Osteocyte (in vitro differentiated cells): Measurements from ENCODE around the gene CRIM1. TPM values are rescaled to one million over a fixed set of nuclear protein-coding genes. Genes with fewer than 3 reads are reported as not detected.

Source experiments
- DNase-seq: peaks from one replicate; pipeline ENCODE4 v3.0.0; 2021; ENCODE audit warnings: mixed read lengths; ENCODE audit not compliant: unreplicated experiment; ENCODE audit errors: extremely low spot score
- H3K27ac Mint-ChIP-seq: one replicate; pipeline ENCODE4 v1.8.0; 2021; ENCODE audit warnings: mild to moderate bottlenecking, mixed read lengths; ENCODE audit not compliant: unreplicated experiment
- H3K27me3 Mint-ChIP-seq: one replicate; pipeline ENCODE4 v1.8.0; 2021; ENCODE audit warnings: mixed read lengths; ENCODE audit not compliant: unreplicated experiment
- H3K36me3 Mint-ChIP-seq: one replicate; pipeline ENCODE4 v1.8.0; 2021; ENCODE audit warnings: mixed read lengths; ENCODE audit not compliant: unreplicated experiment
- H3K4me1 Mint-ChIP-seq: one replicate; pipeline ENCODE4 v1.8.0; 2021; ENCODE audit warnings: mixed read lengths; ENCODE audit not compliant: unreplicated experiment
- H3K4me3 Mint-ChIP-seq: one replicate; pipeline ENCODE4 v1.8.0; 2021; ENCODE audit warnings: mild to moderate bottlenecking, moderate library complexity, mixed read lengths; ENCODE audit not compliant: unreplicated experiment
- H3K9me3 Mint-ChIP-seq: one replicate; pipeline ENCODE4 v1.8.0; 2021; ENCODE audit warnings: mixed read lengths; ENCODE audit not compliant: unreplicated experiment
- total RNA-seq: library from RNA; stranded (reverse); gene quantifications from 2 replicates; pipeline ENCODE4 v1.2.1, GENCODE V29; 2021
- TF ChIP-seq, protein P1 (sequence below): fragments of 200-600 bp; sonication (generic); IDR thresholded peaks from 2 replicates; pipeline ENCODE4 v1.5.0; 2021; ENCODE audit warnings: antibody characterized with exemption, mild to moderate bottlenecking, moderate library complexity

Gene CRIM1
- total RNA-seq, 1 donor from 2014 or later = 194 TPM

DNA sequence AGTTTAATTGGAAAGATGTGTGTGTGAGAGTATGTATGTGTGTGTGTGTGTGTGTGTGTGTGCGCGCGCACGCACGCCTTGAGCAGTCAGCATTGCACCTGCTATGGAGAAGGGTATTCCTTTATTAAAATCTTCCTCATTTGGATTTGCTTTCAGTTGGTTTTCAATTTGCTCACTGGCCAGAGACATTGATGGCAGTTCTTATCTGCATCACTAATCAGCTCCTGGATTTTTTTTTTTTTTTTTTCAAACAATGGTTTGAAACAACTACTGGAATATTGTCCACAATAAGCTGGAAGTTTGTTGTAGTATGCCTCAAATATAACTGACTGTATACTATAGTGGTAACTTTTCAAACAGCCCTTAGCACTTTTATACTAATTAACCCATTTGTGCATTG lies 194.4 kb downstream of the CRIM1 start:
- Mint-ChIP-seq H3K4me3 (no peak overlapping the region), H3K36me3 (peaks cover 54% of the 10 kb centered on the region), H3K9me3 (no peaks in the 10 kb centered on the region), H3K4me1 (peaks cover 19% of the 10 kb centered on the region), H3K27ac (peak overlapping the region; percentile 14), H3K27me3 (no peaks in the 10 kb centered on the region)
- TF ChIP-seq, protein P1, sequence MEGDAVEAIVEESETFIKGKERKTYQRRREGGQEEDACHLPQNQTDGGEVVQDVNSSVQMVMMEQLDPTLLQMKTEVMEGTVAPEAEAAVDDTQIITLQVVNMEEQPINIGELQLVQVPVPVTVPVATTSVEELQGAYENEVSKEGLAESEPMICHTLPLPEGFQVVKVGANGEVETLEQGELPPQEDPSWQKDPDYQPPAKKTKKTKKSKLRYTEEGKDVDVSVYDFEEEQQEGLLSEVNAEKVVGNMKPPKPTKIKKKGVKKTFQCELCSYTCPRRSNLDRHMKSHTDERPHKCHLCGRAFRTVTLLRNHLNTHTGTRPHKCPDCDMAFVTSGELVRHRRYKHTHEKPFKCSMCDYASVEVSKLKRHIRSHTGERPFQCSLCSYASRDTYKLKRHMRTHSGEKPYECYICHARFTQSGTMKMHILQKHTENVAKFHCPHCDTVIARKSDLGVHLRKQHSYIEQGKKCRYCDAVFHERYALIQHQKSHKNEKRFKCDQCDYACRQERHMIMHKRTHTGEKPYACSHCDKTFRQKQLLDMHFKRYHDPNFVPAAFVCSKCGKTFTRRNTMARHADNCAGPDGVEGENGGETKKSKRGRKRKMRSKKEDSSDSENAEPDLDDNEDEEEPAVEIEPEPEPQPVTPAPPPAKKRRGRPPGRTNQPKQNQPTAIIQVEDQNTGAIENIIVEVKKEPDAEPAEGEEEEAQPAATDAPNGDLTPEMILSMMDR = no peak
- no peak for DNase-seq

DNA sequence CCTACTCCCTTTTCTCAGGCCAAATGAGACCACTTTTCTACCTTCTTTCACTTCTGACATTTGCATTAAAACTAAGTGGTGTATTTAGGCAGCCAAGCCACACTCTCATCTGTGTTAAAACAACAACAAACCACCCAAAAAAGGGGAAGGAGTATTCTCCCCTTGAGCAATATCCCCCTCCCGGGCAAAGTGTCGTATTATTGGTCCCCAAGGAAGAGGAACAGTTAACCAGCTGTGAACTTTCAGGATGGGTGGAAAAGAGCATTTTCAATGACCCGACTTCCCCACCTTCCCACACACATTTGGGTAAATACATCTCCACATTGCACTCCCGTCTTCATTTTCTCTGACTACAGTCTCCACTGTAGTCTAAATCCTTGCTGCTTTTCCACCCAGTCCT lies 198.1 kb downstream of the CRIM1 start:
- no peak overlapping the region for H3K4me3 Mint-ChIP-seq
- H3K27me3 Mint-ChIP-seq = no peaks in the 10 kb centered on the region
- no peak for DNase-seq
- no peaks in the 10 kb centered on the region for H3K9me3 Mint-ChIP-seq
- peaks cover 31% of the 10 kb centered on the region for H3K36me3 Mint-ChIP-seq
- peak overlapping the region; percentile 21 for H3K27ac Mint-ChIP-seq
- TF ChIP-seq, protein P1 = no peak
- peaks cover 39% of the 10 kb centered on the region for H3K4me1 Mint-ChIP-seq

DNA sequence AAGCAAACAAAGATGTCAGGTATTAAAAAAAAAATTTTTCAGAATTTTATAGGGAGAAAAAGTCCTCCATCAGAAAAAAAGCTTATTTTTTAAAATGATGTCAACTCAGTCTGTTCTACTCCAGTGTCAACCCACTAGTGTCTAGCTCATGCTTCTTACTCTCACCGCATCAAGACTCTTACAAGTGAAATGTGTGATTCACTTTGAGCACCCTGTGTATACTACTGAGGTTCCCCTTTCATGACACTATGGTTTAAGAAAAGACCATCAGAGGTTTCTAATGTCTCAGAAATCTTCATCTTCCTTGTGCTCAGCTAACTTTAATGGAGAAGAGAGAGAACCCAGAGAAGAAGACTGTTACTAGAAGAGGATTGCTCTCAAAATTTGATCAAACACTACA lies 199.0 kb downstream of the CRIM1 start:
- DNase-seq = no peak
- no peaks in the 10 kb centered on the region for H3K27me3 Mint-ChIP-seq
- no peaks in the 10 kb centered on the region for H3K9me3 Mint-ChIP-seq
- no peak overlapping the region for H3K4me3 Mint-ChIP-seq
- TF ChIP-seq, protein P1 = no peak
- H3K4me1 Mint-ChIP-seq = peaks cover 31% of the 10 kb centered on the region
- peaks cover 30% of the 10 kb centered on the region for H3K36me3 Mint-ChIP-seq
- peak overlapping the region; percentile 25 for H3K27ac Mint-ChIP-seq

DNA sequence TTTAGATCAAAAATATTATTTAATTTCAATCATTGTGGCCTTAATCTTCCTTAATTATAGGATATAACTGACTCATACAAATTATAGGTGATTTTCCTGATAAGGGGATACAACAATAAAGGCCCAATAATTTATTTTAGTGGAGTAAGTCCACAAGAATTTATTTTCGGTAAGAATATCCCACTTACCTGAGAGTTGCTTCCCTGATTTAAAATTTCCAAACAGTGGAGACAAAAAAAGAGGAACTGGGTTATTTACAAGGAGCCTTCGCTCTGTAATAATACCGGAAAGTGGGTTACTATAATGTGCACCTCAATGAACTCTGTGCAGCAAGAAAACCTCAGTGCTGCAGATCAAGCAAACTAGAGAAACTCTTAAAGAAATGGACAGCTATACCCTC lies 200.2 kb downstream of the CRIM1 start:
- Mint-ChIP-seq H3K4me3 (no peak overlapping the region), H3K27ac (peak overlapping the region; percentile 71), H3K36me3 (peaks cover 27% of the 10 kb centered on the region), H3K27me3 (no peaks in the 10 kb centered on the region), H3K9me3 (no peaks in the 10 kb centered on the region), H3K4me1 (peaks cover 31% of the 10 kb centered on the region)
- TF ChIP-seq, protein P1 = no peak
- DNase-seq = no peak

DNA sequence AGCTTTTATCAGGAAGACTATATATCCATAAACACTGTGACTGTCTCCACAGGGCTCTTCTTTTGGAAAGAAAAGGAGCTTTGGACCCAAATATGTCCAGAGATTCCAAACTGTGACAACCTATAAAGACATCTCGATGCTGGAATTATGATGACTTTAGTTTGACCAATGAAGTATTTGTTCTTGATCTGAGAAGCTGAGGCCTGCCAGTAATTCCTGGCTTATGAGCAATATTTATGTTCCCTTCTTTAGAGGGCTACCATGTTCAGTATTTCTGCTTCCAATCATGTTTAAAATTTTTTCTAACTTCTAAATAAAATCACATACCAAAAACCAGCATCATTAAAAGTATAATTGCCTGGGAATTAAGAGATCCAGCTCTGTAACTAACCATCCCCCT lies 201.3 kb downstream of the CRIM1 start:
- Mint-ChIP-seq H3K4me1 (peaks cover 39% of the 10 kb centered on the region), H3K9me3 (no peaks in the 10 kb centered on the region), H3K36me3 (peaks cover 25% of the 10 kb centered on the region), H3K27ac (peak overlapping the region; percentile 75), H3K27me3 (no peaks in the 10 kb centered on the region), H3K4me3 (no peak overlapping the region)
- TF ChIP-seq, protein P1 = no peak
- no peak for DNase-seq
